HEK293T (cell line): ENCODE data around the gene DPCD.

Source experiments
- FOXK2 ChIP-seq: fragments of 450-650 bp; IDR thresholded peaks from 2 replicates; pipeline ENCODE4 v1.6.1; 2016; ENCODE audit warnings: mild to moderate bottlenecking
- SP1 ChIP-seq: fragments of 450-650 bp; IDR thresholded peaks from 2 replicates; pipeline ENCODE4 v1.6.1; 2017

DNA sequence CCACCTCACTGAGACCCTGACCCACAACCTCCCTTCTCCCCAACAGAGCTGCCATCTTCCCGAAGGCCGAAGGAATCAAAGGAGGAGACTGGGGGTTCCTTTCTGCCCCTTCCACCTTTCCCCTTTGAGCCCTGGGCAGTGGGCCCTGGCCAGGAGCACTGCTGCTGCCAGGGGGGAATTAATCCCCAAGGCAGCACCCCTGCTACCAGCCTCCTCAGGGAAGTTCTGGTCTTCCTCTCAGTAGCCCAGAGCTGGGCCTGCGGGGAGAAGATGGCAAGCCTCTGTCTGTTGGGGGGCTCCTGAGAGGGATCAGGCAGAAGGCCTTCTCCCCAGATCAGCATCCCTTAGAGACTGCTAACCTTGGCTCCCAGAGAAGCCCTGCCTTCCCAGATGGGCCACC lies 25.5 kb downstream of the DPCD start:
- no peak for TF ChIP-seq FOXK2
- no peak for TF ChIP-seq SP1
